Measurements from ENCODE around the gene UBA7. TPM values are rescaled to one million over a fixed set of nuclear protein-coding genes. Genes with fewer than 3 reads are reported as not detected.

The UBA7 gene
- total and polyA plus RNA-seq, 2 of the 8 experiments (the other 6 are each of a cell fraction or from before 2014, with no cell fraction given), result 0.34 to 0.65 TPM

- Histone ChIP-seq H3K23ac (ENCODE audit: insufficient read length) (no peak overlapping the region), H3K4me1 (replicated peaks in 1 of 4; ENCODE audit: control insufficient read depth in 3 of 4, insufficient read depth in 4 of 4, low read length in 3 of 4) (peaks cover 0 to 25% (median 21%) of the 10 kb centered on the region in 4 experiments; a peak in 6 of 7 replicates), H3K79me2 (ENCODE audit: control insufficient read depth in 1 of 2, insufficient read depth in 2 of 2, low read length in 2 of 2) (no peaks in the 10 kb centered on the region), H4K8ac (ENCODE audit: extremely low read depth, insufficient read depth, low read length) (no peak overlapping the region; the same call in 1 of the 2 replicates), H3K14ac (ENCODE audit: insufficient read length) (no peak overlapping the region), H3K4me2 (ENCODE audit: insufficient read depth in 1 of 2, low read depth in 2 of 2, low read length in 2 of 2) (peak overlapping the region; percentile 34 to 92; a peak in 3 of 4 replicates), H2BK15ac (ENCODE audit: low read length) (peak overlapping the region; percentile 37; the same call in 1 of the 2 replicates), H4K91ac (replicated peaks; ENCODE audit: insufficient read length, low read length) (no peak overlapping the region), H3K56ac (replicated peaks; ENCODE audit: insufficient read length, low read depth, low read length) (no peak overlapping the region), H3K79me1 (ENCODE audit: low read depth, low read length) (no peaks in the 10 kb centered on the region), H2BK12ac (ENCODE audit: low read depth, low read length) (no peak overlapping the region; the same call in 1 of the 2 replicates), H3K9me3 (ENCODE audit: insufficient read depth in 2 of 2, low read depth in 1 of 2, low read length in 1 of 2) (no peaks in the 10 kb centered on the region), H2BK5ac (ENCODE audit: low read depth, low read length) (peak overlapping the region; percentile 35; the same call in 1 of the 2 replicates), H3K27me3 (replicated peaks in 1 of 4; ENCODE audit: control insufficient read depth in 3 of 4, extremely low read depth in 1 of 4, insufficient read depth in 3 of 4, low read length in 3 of 4) (peaks cover 0 to 18% (median 15%) of the 10 kb centered on the region in 4 experiments; a peak in 6 of 7 replicates), H2BK20ac (ENCODE audit: low read length) (no peak overlapping the region), H2BK120ac (replicated peaks; ENCODE audit: low read depth, low read length) (no peak overlapping the region), H3K9ac (replicated peaks in 1 of 4; ENCODE audit: extremely low read depth in 1 of 4, low read depth in 3 of 4, low read length in 3 of 4) (no peak overlapping the region), H4K20me1 (replicated peaks in 1 of 2; ENCODE audit: control insufficient read depth in 1 of 2, insufficient read depth in 2 of 2, low read length in 2 of 2) (no peaks in the 10 kb centered on the region), H3K4ac (replicated peaks; ENCODE audit: insufficient read length, low read depth, low read length) (no peak overlapping the region), H3K27ac (ENCODE audit: low read depth, low read length) (no peak overlapping the region), H3K23me2 (ENCODE audit: low read depth, low read length) (peaks cover 8% of the 10 kb centered on the region; the same call in 1 of the 2 replicates), H2AK5ac (ENCODE audit: low read depth, low read length) (no peak overlapping the region), H4K5ac (ENCODE audit: insufficient read length, low read depth, low read length) (no peak overlapping the region), H3K36me3 (ENCODE audit: control insufficient read depth in 2 of 4, insufficient read depth in 4 of 4, low read length in 3 of 4) (no peaks in the 10 kb centered on the region), H3K18ac (ENCODE audit: extremely low read depth, low read length) (0 out of 2 replicates have a peak overlapping the region, but pooled peaks have one; percentile 0), H2AFZ (ENCODE audit: low read length) (no peak overlapping the region), H3K4me3 (ENCODE audit: extremely low read depth in 1 of 4, insufficient read depth in 2 of 4, low read depth in 3 of 4, low read length in 4 of 4) (peak overlapping the region in 3 of 4 experiments; percentile 24 to 78 (median 77); a peak in 4 of 8 replicates)
- POLR2A ChIA-PET (ENCODE audit: partially characterized antibody), result interaction anchor here (0.6 to 6.2 kb wide), 13 partner anchors 9 to 530 kb away, joined by 3 to 16 read pairs (median 3); partner anchors contain the start of genes AMIGO3 and IP6K1
- TF ChIP-seq CBX8 (IDR thresholded peaks at IDR 0.05; ENCODE audit: borderline replicate concordance, low read depth, low read length), result no peak
- TF ChIP-seq GABPA (IDR thresholded peaks at IDR 0.05; ENCODE audit: borderline replicate concordance, insufficient read depth, low read length), result no peak
- no peak for TF ChIP-seq SRF (IDR thresholded peaks at IDR 0.05; ENCODE audit: low read depth, low read length)
- TF ChIP-seq YY1 (IDR thresholded peaks at IDR 0.05; ENCODE audit: low read depth, low read length), result no peak
- 0 out of 2 replicates have a peak, but pooled peaks have one; percentile 0 for TF ChIP-seq E2F6 (IDR thresholded peaks at IDR 0.05)
- TF ChIP-seq BRCA1 (IDR thresholded peaks at IDR 0.05; ENCODE audit: low read depth, low read length), result no peak
- 94% methylated on average over 24 of the region's 26 CpGs; no CpG with 5 or more reads in 1 of the 2 experiments for WGBS, 2 experiments (ENCODE audit: extremely low coverage in 1 of 2, insufficient coverage in 1 of 2, insufficient read length in 1 of 2, insufficient replicate concordance in 2 of 2, low coverage in 1 of 2, low lambda C conversion rate in 2 of 2, missing lambda C conversion rate in 1 of 2)
- DNase-seq (ENCODE audit: low read depth in 1 of 2, low spot score in 2 of 2) (no peak), FAIRE-seq (no peak)
- CTCF ChIA-PET (ENCODE audit: partially characterized antibody), result interaction anchor here (0.9 to 17.0 kb wide), 16 partner anchors 8 to 442 kb away, joined by 4 to 266 read pairs (median 6); partner anchors contain the start of gene UBA7
Measured at GRCh38 chr3:49804141-49805041, 9.4 kb downstream of the UBA7 start.
